Lung (tissue), 12 donors: ENCODE measurements around the gene DECR2. TPM values are rescaled to one million over a fixed set of nuclear protein-coding genes. Genes with fewer than 3 reads are reported as not detected.

Source experiments
- ATAC-seq: fragments of 200-7000 bp; cut with Tn5 transposase; one replicate; pipeline ENCODE4 v1.9.1; 2020; ENCODE audit warnings: moderate number of reproducible peaks; ENCODE audit not compliant: insufficient read depth, low FRiP score
- DNase-seq, 3 donors: peaks; one replicate each; pipeline ENCODE4 v3.0.0-alpha.2; 2013 to 2017
- H3K27ac ChIP-seq, 2 donors: one replicate each; pipeline ENCODE4 v1.5.1; 2013; ENCODE audit warnings: mild to moderate bottlenecking in 2 of 2, moderate library complexity in 2 of 2, control low read depth in 1 of 2, inconsistent platforms in 1 of 2, low read depth in 1 of 2, low read length in 1 of 2
- H3K27me3 ChIP-seq, 3 donors: one replicate each; pipeline ENCODE4 v1.5.1; 2013; ENCODE audit warnings: low read length in 2 of 3; ENCODE audit not compliant: control insufficient read depth in 3 of 3, insufficient read depth in 3 of 3
- H3K36me3 ChIP-seq, 4 donors: one replicate each; pipeline ENCODE4 v1.5.1; 2013; ENCODE audit warnings: low read length in 4 of 4, mild to moderate bottlenecking in 1 of 4, moderate library complexity in 1 of 4; ENCODE audit not compliant: control insufficient read depth in 4 of 4, insufficient read depth in 4 of 4
- H3K4me1 ChIP-seq, 5 donors: one replicate each; pipeline ENCODE4 v1.5.1; 2013; ENCODE audit warnings: low read length in 5 of 5, mild to moderate bottlenecking in 2 of 5, moderate library complexity in 1 of 5; ENCODE audit not compliant: control insufficient read depth in 5 of 5, insufficient read depth in 5 of 5
- H3K4me3 ChIP-seq: one replicate; pipeline ENCODE4 v1.5.1; 2013; ENCODE audit warnings: mild to moderate bottlenecking, control low read depth, moderate library complexity
- H3K9ac ChIP-seq, 2 donors: one replicate each; pipeline ENCODE4 v1.5.1; 2013; ENCODE audit warnings: low read length in 2 of 2, control low read depth in 1 of 2; ENCODE audit not compliant: insufficient read depth in 1 of 2
- H3K9me3 ChIP-seq, 4 donors: one replicate each; pipeline ENCODE4 v1.5.1; 2013; ENCODE audit warnings: low read length in 3 of 4, mild to moderate bottlenecking in 1 of 4, moderate library complexity in 1 of 4; ENCODE audit not compliant: control insufficient read depth in 4 of 4, insufficient read depth in 3 of 4
- WGBS, 2 donors: extraction: QIAGEN DNeasy Blood & Tissue Kit; methylation state at CpG; one replicate each; pipeline ENCODE4 v1.1.7; 2013; 5-methylcytosine and 5-hydroxymethylcytosine counted together
- polyA plus RNA-seq, 2 donors: library from polyadenylated mRNA; stranded (reverse); fragments of 200-250 nt; gene quantifications; one replicate each; pipeline ENCODE4 v1.2.1, GENCODE V29; 2013
- total RNA-seq, 2 donors: library from RNA; depleted of rRNA in 1 of 2; stranded (reverse); fragments of >200 nt in 1 of 2; gene quantifications; one replicate each; pipeline ENCODE4 v1.2.1, GENCODE V29; 2014 to 2021
- TF ChIP-seq, protein P1 (sequence below): IDR thresholded peaks from 2 replicates; pipeline ENCODE4 v1.5.1; 2012; ENCODE audit warnings: mild to moderate bottlenecking; ENCODE audit errors: control extremely low read depth, extremely low read depth
- donor health status: control.
- donor health status: control.
- donor health status: Bipolar disorder and iron deficiency.
- donor health status: healthy.
- donor health status: DM: yes; HTN: yes; CAD: no.

DECR2 gene
- total and polyA plus RNA-seq, 4 donors = 5.2 to 18.3 (median 15.7) TPM

DNA sequence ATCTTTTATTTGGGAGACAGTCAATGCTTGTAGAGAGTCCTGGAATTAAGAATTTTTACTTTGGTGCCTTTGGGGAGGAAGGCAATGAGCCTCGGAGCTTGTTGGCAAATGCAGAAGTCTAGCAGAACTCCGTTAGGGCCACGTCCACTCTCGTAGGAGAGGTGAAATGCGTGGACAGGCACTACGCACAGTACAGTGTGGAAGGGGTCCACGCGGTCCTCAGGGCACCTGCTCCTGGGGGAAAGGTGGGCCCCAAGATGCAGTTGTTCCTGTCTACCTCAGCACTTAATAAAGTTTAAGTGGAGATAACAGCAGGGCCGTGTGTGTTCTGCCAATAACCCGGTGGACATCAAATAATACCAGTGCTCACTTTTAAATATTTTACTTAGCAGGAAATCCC, 25.6 kb downstream of the DECR2 start:
- 52% methylated on average over 10 of the region's 10 CpGs for WGBS, 2 donors
- Histone ChIP-seq H3K4me3 (no peak overlapping the region), H3K36me3 (peaks cover 0 to 6% (median 0%) of the 10 kb centered on the region in 4 donors), H3K9ac (peak overlapping the region in 1 of 2 donors; percentile 55), H3K27ac (no peak overlapping the region), H3K27me3 (peaks cover 0 to 6% (median 0%) of the 10 kb centered on the region in 3 donors), H3K4me1 (peaks cover 5 to 21% (median 7%) of the 10 kb centered on the region in 5 donors), H3K9me3 (no peaks in the 10 kb centered on the region)
- DNase-seq (no peak), ATAC-seq (no peak)
- TF ChIP-seq, protein P1, sequence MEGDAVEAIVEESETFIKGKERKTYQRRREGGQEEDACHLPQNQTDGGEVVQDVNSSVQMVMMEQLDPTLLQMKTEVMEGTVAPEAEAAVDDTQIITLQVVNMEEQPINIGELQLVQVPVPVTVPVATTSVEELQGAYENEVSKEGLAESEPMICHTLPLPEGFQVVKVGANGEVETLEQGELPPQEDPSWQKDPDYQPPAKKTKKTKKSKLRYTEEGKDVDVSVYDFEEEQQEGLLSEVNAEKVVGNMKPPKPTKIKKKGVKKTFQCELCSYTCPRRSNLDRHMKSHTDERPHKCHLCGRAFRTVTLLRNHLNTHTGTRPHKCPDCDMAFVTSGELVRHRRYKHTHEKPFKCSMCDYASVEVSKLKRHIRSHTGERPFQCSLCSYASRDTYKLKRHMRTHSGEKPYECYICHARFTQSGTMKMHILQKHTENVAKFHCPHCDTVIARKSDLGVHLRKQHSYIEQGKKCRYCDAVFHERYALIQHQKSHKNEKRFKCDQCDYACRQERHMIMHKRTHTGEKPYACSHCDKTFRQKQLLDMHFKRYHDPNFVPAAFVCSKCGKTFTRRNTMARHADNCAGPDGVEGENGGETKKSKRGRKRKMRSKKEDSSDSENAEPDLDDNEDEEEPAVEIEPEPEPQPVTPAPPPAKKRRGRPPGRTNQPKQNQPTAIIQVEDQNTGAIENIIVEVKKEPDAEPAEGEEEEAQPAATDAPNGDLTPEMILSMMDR = no peak

DNA sequence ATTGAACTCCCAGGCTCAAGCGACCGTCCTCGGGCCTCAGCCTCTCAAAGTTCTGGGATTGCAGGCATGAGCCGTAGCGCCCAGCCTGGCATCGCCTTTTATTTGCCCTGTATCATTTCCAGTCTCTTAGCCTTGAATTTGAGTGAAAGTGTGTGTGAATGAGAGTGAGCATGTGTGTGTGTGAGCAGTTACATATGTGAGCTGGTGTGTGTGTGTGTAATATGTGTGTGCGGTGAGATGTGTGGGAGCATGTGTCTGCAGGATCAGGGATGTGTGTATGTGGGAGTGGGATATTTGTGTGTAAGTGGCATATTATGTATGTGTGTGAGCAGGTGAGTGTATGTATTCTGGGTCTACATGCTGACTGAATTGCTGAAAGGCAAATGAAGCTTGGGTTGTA, 29.2 kb downstream of the DECR2 start:
- DNase-seq (no peak), ATAC-seq (no peak)
- WGBS, 2 donors = 97 to 98% methylated on average over 7 of the region's 7 CpGs
- peaks cover 3 to 9% (median 6%) of the 10 kb centered on the region in 5 donors for H3K4me1 ChIP-seq
- no peak overlapping the region for H3K27ac ChIP-seq
- H3K9me3 ChIP-seq = no peaks in the 10 kb centered on the region
- H3K9ac ChIP-seq = no peak overlapping the region
- no peaks in the 10 kb centered on the region for H3K27me3 ChIP-seq
- no peak overlapping the region for H3K4me3 ChIP-seq
- TF ChIP-seq, protein P1 = no peak
- peaks cover 0 to 6% (median 2%) of the 10 kb centered on the region in 4 donors for H3K36me3 ChIP-seq

DNA sequence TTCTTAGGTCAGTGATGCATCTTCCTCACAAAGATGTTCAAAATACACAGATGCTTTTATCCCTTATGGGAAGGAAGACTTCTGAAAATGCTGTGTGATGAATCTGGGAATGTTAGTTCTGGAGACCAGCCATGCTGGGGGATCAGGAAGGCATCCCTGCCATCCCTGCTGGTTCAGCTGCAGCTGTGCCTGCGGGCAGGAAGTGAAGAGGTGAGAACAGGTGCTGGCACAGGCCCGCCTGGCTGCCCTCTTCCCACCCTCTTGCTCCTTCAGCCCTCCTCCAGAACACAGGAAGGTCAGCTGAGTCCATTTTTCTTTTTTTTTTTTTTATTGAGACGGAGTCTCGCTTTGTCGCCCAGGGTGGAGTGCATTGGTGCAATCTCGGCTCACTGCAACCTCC, 38.9 kb downstream of the DECR2 start:
- no peak for ATAC-seq
- H3K36me3 ChIP-seq = peaks cover 0 to 10% (median 5%) of the 10 kb centered on the region in 4 donors
- TF ChIP-seq, protein P1 = no peak

DNA sequence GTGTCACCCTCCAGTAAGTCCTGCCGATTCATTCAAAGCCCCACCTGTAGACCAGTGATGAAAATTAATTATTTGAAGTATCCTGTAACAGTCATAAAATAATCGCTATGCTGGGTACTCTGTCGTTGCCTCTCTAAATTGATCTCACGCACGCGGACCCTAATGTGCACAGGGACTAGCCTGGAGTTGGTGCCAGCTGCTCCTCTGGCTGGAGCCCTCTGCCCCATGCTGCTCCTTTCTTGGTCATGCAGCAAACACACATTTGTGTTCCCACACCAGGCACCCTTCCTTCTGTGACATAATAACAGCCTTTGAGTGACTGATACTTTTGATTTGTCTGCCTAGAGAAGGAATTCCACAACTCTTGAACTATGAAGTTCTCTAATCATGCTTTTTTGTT, 39.8 kb downstream of the DECR2 start:
- Histone ChIP-seq H3K36me3 (peaks cover 0 to 8% (median 5%) of the 10 kb centered on the region in 4 donors), H3K27me3 (no peaks in the 10 kb centered on the region), H3K9me3 (no peaks in the 10 kb centered on the region), H3K27ac (no peak overlapping the region), H3K4me1 (no peaks in the 10 kb centered on the region), H3K4me3 (no peak overlapping the region), H3K9ac (no peak overlapping the region)
- ATAC-seq (no peak), DNase-seq (no peak)
- WGBS, 2 donors = 95 to 97% methylated on average over 6 of the region's 6 CpGs
- TF ChIP-seq, protein P1 = no peak

More for the DNA sequence above, 38.9 kb downstream of the DECR2 start:
- Histone ChIP-seq H3K9ac (no peak overlapping the region), H3K4me1 (no peaks in the 10 kb centered on the region), H3K27ac (no peak overlapping the region), H3K9me3 (no peaks in the 10 kb centered on the region), H3K27me3 (no peaks in the 10 kb centered on the region), H3K4me3 (no peak overlapping the region)
- 85 to 90% methylated on average over 6 of the region's 6 CpGs for WGBS, 2 donors
- no peak for DNase-seq
